GM10266 (cell line): ENCODE measurements around the gene FAM171A2.
A peak's percentile ranks its signal among the peaks of the same experiment; 100 is the strongest.

Source experiments
- DNase-seq: peaks from one replicate; pipeline ENCODE4 v3.0.0; 2012; ENCODE audit errors: extremely low spot score
- TF ChIP-seq, protein P1 (sequence below): IDR thresholded peaks from 2 replicates; pipeline ENCODE4 v1.5.1; 2012; ENCODE audit warnings: mild to moderate bottlenecking, low read depth; ENCODE audit not compliant: control insufficient read depth, insufficient read depth; ENCODE audit errors: missing control alignments

The FAM171A2 gene

DNA sequence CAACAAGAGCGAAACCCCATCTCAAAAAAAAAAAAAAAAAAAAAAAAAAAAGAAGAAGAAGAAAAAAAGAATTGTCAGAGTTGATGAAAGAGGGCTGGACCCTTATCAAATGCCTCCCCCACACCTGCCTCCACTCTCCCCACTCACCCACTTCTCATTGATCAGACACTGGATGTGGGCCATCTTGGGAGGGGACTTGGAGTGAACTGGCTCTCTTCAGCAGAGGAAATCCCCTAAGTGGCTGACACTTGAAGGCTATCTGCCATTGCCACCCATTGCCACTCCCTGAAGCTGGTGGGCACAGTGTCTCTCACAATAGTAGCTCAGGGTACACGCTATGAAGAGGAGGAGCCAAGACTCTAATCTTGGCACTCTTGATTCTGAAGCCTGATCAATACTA, 24.2 kb upstream of the FAM171A2 start:
- no peak for DNase-seq
- TF ChIP-seq, protein P1, sequence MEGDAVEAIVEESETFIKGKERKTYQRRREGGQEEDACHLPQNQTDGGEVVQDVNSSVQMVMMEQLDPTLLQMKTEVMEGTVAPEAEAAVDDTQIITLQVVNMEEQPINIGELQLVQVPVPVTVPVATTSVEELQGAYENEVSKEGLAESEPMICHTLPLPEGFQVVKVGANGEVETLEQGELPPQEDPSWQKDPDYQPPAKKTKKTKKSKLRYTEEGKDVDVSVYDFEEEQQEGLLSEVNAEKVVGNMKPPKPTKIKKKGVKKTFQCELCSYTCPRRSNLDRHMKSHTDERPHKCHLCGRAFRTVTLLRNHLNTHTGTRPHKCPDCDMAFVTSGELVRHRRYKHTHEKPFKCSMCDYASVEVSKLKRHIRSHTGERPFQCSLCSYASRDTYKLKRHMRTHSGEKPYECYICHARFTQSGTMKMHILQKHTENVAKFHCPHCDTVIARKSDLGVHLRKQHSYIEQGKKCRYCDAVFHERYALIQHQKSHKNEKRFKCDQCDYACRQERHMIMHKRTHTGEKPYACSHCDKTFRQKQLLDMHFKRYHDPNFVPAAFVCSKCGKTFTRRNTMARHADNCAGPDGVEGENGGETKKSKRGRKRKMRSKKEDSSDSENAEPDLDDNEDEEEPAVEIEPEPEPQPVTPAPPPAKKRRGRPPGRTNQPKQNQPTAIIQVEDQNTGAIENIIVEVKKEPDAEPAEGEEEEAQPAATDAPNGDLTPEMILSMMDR, result no peak

GRCh38 chr17:44386182-44386525, 22.5 kb upstream of the FAM171A2 start:
- DNase-seq, result no peak
- TF ChIP-seq, protein P1, result no peak

GRCh38 chr17:44385287-44386181, 21.9 kb upstream of the FAM171A2 start:
- DNase-seq, result peak; percentile 94
- TF ChIP-seq, protein P1, result peak; percentile 10

- no peak for DNase-seq
- TF ChIP-seq, protein P1, result no peak
These were observed 21.2 kb upstream of the FAM171A2 start for GRCh38 chr17:44384823-44385286.

DNA sequence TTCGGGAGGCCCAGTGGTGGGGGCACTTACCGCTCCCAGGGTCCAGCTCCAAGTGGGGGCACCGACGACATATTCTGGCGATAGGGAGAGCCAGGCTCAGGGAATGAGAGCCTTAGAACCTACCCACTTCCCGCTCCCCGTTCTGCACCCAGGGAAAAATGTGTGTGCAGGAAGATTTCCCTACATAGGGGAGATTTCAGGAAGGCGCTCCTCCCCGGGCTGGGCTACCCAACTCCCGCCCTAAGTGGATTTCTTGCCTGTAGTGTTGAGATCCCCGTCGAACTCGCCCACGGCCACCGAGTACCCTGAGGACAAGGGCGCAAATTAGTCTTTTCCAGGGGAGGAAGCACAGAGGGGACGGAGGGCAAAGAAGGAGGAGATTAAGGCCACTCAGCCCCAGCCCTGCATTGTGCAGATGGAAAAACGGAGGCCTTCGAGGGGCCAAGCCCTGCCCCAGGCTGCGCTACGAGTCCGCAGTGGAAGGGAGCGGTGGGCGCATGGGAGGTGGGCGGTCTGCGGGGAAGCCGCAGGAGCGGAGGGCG, 20.7 kb upstream of the FAM171A2 start:
- TF ChIP-seq, protein P1, result no peak
- DNase-seq, result no peak

- no peak for DNase-seq
- TF ChIP-seq, protein P1, result no peak
These were observed 20.2 kb upstream of the FAM171A2 start for GRCh38 chr17:44383861-44384260.

- DNase-seq, result no peak
- TF ChIP-seq, protein P1, result no peak
These were observed 19.7 kb upstream of the FAM171A2 start for GRCh38 chr17:44383363-44383762.
